GM12878 (cell line): ENCODE measurements around the gene KCNJ16. TPM values are rescaled to one million over a fixed set of nuclear protein-coding genes. Genes with fewer than 3 reads are reported as not detected.

Experiments
- CHD4 ChIP-seq: fragments of 200-600 bp; sonication (generic); IDR thresholded peaks from 2 replicates; pipeline ENCODE4 v1.6.1; 2016; ENCODE audit warnings: mild to moderate bottlenecking
- EGR1 ChIP-seq, 2 experiments: IDR thresholded peaks; 1 replicate in 1 of 2; 2 replicates in 1 of 2; pipeline ENCODE4 v1.6.1; 2011 to 2012; ENCODE audit warnings: low read depth in 2 of 2, low read length in 2 of 2, borderline replicate concordance in 1 of 2, mild to moderate bottlenecking in 1 of 2, moderate library complexity in 1 of 2
- GATAD2B ChIP-seq: fragments of 450-650 bp; conservative IDR thresholded peaks from 2 replicates; pipeline ENCODE4 v1.6.1; 2017; ENCODE audit warnings: low read depth, mild to moderate bottlenecking, moderate library complexity
- KDM1A ChIP-seq: fragments of 200-600 bp; sonication (generic); IDR thresholded peaks from 2 replicates; pipeline ENCODE4 v1.6.1; 2016; ENCODE audit warnings: borderline replicate concordance
- RFX5 ChIP-seq: IDR thresholded peaks from 2 replicates; pipeline ENCODE4 v1.6.1; 2011; ENCODE audit warnings: low read depth, low read length, improper control_type of control experiment
- SUZ12 ChIP-seq: fragments of 200-600 bp; sonication (generic); IDR thresholded peaks from one replicate; pipeline ENCODE4 v1.6.1; 2018; ENCODE audit warnings: antibody characterized with exemption, mild to moderate bottlenecking; ENCODE audit not compliant: unreplicated experiment
- TAF1 ChIP-seq: IDR thresholded peaks from 2 replicates; pipeline ENCODE4 v1.6.1; 2011; ENCODE audit warnings: mild to moderate bottlenecking, low read depth, low read length, borderline replicate concordance
- polyA plus RNA-seq, 11 experiments: library from polyadenylated mRNA; depleted of rRNA in 4 of 11; unstranded in 6 of 11; stranded (reverse) in 5 of 11; fragments of >200 nt; fragmentation: Nextera tagmentation in 4 of 11; fragmentation: Illumina TruSeq in 1 of 11; extraction: Ambion mirVana in 4 of 11; extraction: Trizol in 1 of 11; gene quantifications; 1 replicate in 1 of 11; 2 replicates in 10 of 11; pipeline versions ENCODE4 v1.2.1 to v1.2.3, GENCODE V29; 2011 to 2016; ENCODE audit warnings: inconsistent platforms in 2 of 11, missing spikeins in 2 of 11, low read depth in 1 of 11
- total RNA-seq, 4 experiments: library from RNA; depleted of rRNA in 3 of 4; stranded (reverse); fragments of >200 nt in 3 of 4; fragmentation: Illumina TruSeq in 1 of 4; extraction: Trizol in 1 of 4; gene quantifications; 2 replicates each; pipeline versions ENCODE4 v1.2.1 to v1.2.3, GENCODE V29; 2013 to 2021
- TF ChIP-seq, protein P1 (sequence below): fragments of 450-650 bp; formaldehyde crosslinking; IDR thresholded peaks from 2 replicates; pipeline ENCODE4 v1.4.0; 2020; ENCODE audit warnings: mild to moderate bottlenecking, moderate library complexity
- TF ChIP-seq, protein P2 (sequence below): IDR thresholded peaks from 2 replicates; pipeline ENCODE4 v1.6.1; 2011; ENCODE audit warnings: mild to moderate bottlenecking, low read depth, low read length, moderate library complexity; ENCODE audit not compliant: insufficient replicate concordance
- TF ChIP-seq, protein P3 (sequence below): IDR thresholded peaks from 2 replicates; pipeline ENCODE4 v1.6.1; 2012; ENCODE audit warnings: low read length, inconsistent platforms
- TF ChIP-seq, protein P4 (sequence below): IDR thresholded peaks from 2 replicates; pipeline ENCODE4 v1.6.1; 2012; ENCODE audit warnings: low read depth, low read length, improper control_type of control experiment

Gene KCNJ16
- total and polyA plus RNA-seq, 10 of the 15 experiments (the other 5 are each of a cell fraction or from before 2014, with no cell fraction given), result 0.08 to 0.24 (median 0.20) TPM; not detected in 7

GRCh38 chr17:70099294-70099693 lies 24.3 kb downstream of the KCNJ16 start (continued):
- TF ChIP-seq, protein P1, sequence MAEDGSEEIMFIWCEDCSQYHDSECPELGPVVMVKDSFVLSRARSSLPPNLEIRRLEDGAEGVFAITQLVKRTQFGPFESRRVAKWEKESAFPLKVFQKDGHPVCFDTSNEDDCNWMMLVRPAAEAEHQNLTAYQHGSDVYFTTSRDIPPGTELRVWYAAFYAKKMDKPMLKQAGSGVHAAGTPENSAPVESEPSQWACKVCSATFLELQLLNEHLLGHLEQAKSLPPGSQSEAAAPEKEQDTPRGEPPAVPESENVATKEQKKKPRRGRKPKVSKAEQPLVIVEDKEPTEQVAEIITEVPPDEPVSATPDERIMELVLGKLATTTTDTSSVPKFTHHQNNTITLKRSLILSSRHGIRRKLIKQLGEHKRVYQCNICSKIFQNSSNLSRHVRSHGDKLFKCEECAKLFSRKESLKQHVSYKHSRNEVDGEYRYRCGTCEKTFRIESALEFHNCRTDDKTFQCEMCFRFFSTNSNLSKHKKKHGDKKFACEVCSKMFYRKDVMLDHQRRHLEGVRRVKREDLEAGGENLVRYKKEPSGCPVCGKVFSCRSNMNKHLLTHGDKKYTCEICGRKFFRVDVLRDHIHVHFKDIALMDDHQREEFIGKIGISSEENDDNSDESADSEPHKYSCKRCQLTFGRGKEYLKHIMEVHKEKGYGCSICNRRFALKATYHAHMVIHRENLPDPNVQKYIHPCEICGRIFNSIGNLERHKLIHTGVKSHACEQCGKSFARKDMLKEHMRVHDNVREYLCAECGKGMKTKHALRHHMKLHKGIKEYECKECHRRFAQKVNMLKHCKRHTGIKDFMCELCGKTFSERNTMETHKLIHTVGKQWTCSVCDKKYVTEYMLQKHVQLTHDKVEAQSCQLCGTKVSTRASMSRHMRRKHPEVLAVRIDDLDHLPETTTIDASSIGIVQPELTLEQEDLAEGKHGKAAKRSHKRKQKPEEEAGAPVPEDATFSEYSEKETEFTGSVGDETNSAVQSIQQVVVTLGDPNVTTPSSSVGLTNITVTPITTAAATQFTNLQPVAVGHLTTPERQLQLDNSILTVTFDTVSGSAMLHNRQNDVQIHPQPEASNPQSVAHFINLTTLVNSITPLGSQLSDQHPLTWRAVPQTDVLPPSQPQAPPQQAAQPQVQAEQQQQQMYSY (CRISPR knock-in tag), result no peak
- TF ChIP-seq GATAD2B, result no peak
- TF ChIP-seq, protein P2, sequence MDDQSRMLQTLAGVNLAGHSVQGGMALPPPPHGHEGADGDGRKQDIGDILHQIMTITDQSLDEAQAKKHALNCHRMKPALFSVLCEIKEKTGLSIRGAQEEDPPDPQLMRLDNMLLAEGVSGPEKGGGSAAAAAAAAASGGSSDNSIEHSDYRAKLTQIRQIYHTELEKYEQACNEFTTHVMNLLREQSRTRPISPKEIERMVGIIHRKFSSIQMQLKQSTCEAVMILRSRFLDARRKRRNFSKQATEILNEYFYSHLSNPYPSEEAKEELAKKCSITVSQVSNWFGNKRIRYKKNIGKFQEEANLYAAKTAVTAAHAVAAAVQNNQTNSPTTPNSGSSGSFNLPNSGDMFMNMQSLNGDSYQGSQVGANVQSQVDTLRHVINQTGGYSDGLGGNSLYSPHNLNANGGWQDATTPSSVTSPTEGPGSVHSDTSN, result no peak
- TF ChIP-seq EGR1 (IDR thresholded peaks at IDR 0.05; ENCODE audit: borderline replicate concordance in 1 of 2, low read depth in 2 of 2, low read length in 2 of 2), result no peak
- TF ChIP-seq CHD4, result no peak
- TF ChIP-seq, protein P3, sequence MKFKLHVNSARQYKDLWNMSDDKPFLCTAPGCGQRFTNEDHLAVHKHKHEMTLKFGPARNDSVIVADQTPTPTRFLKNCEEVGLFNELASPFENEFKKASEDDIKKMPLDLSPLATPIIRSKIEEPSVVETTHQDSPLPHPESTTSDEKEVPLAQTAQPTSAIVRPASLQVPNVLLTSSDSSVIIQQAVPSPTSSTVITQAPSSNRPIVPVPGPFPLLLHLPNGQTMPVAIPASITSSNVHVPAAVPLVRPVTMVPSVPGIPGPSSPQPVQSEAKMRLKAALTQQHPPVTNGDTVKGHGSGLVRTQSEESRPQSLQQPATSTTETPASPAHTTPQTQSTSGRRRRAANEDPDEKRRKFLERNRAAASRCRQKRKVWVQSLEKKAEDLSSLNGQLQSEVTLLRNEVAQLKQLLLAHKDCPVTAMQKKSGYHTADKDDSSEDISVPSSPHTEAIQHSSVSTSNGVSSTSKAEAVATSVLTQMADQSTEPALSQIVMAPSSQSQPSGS, result no peak
- no peak for TF ChIP-seq RFX5
- TF ChIP-seq, protein P4, sequence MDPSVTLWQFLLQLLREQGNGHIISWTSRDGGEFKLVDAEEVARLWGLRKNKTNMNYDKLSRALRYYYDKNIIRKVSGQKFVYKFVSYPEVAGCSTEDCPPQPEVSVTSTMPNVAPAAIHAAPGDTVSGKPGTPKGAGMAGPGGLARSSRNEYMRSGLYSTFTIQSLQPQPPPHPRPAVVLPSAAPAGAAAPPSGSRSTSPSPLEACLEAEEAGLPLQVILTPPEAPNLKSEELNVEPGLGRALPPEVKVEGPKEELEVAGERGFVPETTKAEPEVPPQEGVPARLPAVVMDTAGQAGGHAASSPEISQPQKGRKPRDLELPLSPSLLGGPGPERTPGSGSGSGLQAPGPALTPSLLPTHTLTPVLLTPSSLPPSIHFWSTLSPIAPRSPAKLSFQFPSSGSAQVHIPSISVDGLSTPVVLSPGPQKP, result no peak
- TF ChIP-seq SUZ12, result no peak
- TF ChIP-seq KDM1A, result no peak
- TF ChIP-seq TAF1, result no peak
- TF ChIP-seq, all 136 proteins: peak for 0
